Mucosa of rectum (tissue), 2 donors: ENCODE data around the gene INTS1.

Source experiments
- H3K27ac ChIP-seq, 2 donors: one replicate each; pipeline ENCODE4 v1.7.0; 2013; ENCODE audit warnings: inconsistent platforms in 2 of 2, low read depth in 2 of 2, low read length in 2 of 2
- H3K27me3 ChIP-seq, 2 donors: one replicate each; pipeline ENCODE4 v1.7.0; 2013; ENCODE audit warnings: low read length in 2 of 2; ENCODE audit not compliant: control insufficient read depth in 2 of 2, insufficient read depth in 2 of 2
- H3K36me3 ChIP-seq, 2 donors: one replicate each; pipeline ENCODE4 v1.7.0; 2013; ENCODE audit warnings: low read length in 2 of 2; ENCODE audit not compliant: control insufficient read depth in 2 of 2, insufficient read depth in 2 of 2
- H3K4me1 ChIP-seq, 2 donors: one replicate each; pipeline ENCODE4 v1.7.0; 2013; ENCODE audit warnings: low read length in 2 of 2, mild to moderate bottlenecking in 1 of 2; ENCODE audit not compliant: control insufficient read depth in 2 of 2, insufficient read depth in 2 of 2
- H3K4me3 ChIP-seq, 2 donors: one replicate each; pipeline ENCODE4 v1.7.0; 2013; ENCODE audit warnings: low read length in 2 of 2
- H3K9ac ChIP-seq, 2 donors: one replicate each; pipeline ENCODE4 v1.7.0; 2013; ENCODE audit warnings: low read length in 2 of 2, low read depth in 1 of 2, mild to moderate bottlenecking in 1 of 2
- H3K9me3 ChIP-seq, 2 donors: one replicate each; pipeline ENCODE4 v1.7.0; 2013; ENCODE audit warnings: low read length in 2 of 2; ENCODE audit not compliant: control insufficient read depth in 2 of 2
- donor health status: healthy.
- donor health status: Normal muscosa, but diverticular disease.

The INTS1 gene

DNA sequence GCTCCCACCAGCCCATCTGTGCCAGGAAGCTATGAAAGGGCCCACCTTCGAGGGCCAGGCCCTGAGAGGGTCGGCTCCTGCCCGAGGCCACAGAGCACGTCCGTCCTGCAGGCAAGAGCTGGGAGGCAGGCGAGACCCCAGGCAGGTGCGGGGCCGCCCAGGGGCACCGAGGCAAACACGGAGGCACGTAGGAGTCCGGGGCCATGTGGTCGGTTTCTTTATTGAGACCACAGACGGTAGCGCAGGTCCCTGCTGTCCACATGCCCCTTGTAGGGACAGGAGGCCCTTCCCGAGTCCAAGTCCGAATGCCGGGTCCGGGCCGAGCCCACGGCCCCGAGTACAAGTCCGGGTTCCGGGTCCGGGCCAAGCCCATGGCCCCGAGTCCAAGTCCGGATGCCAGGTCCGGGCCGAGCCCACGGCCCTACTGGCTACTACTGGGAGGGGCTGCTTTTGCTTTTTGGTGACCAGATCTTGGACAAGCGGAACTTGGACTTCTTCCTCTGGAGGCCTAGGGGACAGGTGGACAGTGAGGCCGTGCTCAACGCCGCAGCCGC lies 69.9 kb downstream of the INTS1 start:
- peaks cover 0 to 5% of the 10 kb centered on the region in 2 donors for H3K27me3 ChIP-seq
- no peak overlapping the region for H3K4me3 ChIP-seq
- no peak overlapping the region for H3K9ac ChIP-seq
- H3K4me1 ChIP-seq = peaks cover 0 to 5% of the 10 kb centered on the region in 2 donors
- no peak overlapping the region for H3K27ac ChIP-seq
- H3K36me3 ChIP-seq = peaks cover 15 to 18% of the 10 kb centered on the region in 2 donors
- no peaks in the 10 kb centered on the region for H3K9me3 ChIP-seq

DNA sequence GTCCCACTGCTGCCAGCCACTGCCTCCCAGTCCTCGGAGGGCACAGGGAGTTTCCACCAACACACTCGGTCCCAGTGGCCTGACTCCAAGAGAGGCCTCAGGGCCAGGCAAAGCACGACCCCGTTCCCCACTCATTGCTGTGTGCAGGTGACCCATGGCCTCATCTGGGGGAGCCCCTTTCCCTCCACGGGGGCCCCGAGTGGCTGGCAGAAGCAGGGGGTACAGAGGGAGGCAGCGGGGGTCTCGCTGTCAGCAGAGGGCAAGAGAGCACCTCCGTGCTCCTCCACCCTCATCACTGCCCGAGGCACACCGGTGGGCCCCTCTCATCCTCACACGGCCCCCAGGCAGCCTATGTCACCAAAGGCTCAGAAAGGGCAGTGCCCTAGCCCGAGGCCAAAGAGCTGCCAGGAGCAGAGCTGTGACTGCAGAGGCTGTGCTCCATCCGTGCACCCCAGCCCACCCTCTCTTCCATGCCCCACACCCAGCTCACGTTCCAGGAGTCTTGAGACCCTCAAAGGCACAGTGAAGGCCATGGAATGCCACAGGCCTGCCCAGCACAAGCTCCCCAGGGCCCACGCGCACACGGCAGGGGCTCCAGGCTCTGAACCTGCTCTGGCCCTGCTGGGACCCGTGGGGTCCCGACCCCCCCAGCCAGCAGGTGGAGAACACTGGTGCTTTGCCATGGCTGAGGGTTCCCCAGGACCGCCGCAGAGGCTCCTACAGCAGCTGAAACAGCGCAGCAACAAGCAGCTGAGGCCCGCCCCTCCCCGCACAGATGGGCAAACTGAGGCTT lies 70.9 kb downstream of the INTS1 start:
- H3K4me1 ChIP-seq = peaks cover 0 to 5% of the 10 kb centered on the region in 2 donors
- H3K4me3 ChIP-seq = no peak overlapping the region
- no peaks in the 10 kb centered on the region for H3K9me3 ChIP-seq
- H3K36me3 ChIP-seq = peaks cover 6 to 13% of the 10 kb centered on the region in 2 donors
- no peak overlapping the region for H3K27ac ChIP-seq
- H3K27me3 ChIP-seq = peaks cover 0 to 5% of the 10 kb centered on the region in 2 donors
- H3K9ac ChIP-seq = no peak overlapping the region

- no peak overlapping the region for H3K9ac ChIP-seq
- no peaks in the 10 kb centered on the region for H3K9me3 ChIP-seq
- no peak overlapping the region for H3K4me3 ChIP-seq
- H3K27me3 ChIP-seq = peaks cover 0 to 5% of the 10 kb centered on the region in 2 donors
- peaks cover 5 to 6% of the 10 kb centered on the region in 2 donors for H3K36me3 ChIP-seq
- H3K4me1 ChIP-seq = peaks cover 0 to 5% of the 10 kb centered on the region in 2 donors
- H3K27ac ChIP-seq = no peak overlapping the region
These were observed 71.6 kb downstream of the INTS1 start for GRCh38 chr7:1432411-1433082.

DNA sequence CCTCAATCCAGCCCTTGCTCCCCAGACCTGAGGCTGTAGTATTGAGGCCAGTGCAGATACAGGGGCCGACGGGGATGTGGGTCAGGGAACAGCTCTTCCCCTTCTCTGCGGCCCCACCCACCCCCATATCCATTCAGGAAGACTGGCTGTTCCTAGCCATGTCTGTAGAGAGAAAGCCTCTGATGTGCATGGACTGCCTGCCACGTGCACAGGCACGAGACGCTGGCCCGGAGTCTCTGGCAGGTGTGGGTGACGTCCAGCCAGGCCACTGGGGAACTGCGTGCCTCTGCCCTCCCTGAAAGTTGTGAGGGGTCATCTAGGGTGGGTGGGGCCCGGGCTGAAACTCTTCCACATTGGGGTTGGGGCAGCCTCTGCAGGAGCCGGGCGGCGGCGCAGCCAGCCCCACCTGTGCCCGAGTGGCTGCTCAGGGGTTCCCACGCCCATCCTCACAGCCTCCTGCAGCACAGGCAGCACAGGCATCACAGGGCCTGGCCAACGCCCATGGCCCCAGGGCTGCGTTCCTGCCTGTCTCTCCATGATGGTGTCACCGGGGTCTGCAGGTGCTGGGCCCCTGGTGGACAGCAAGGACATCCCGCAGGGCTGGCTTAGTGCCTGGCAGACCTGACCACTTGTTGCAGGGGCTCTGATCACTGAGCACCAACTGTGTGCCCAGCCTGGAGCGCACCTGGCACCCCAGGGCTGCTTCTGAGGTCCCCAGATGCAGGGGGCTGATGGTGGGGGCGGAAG lies 72.4 kb downstream of the INTS1 start:
- Histone ChIP-seq H3K4me3 (no peak overlapping the region), H3K27ac (no peak overlapping the region), H3K9ac (no peak overlapping the region), H3K4me1 (peaks cover 0 to 5% of the 10 kb centered on the region in 2 donors), H3K9me3 (no peaks in the 10 kb centered on the region), H3K27me3 (peaks cover 0 to 5% of the 10 kb centered on the region in 2 donors), H3K36me3 (peaks cover 0 to 2% of the 10 kb centered on the region in 2 donors)

GRCh38 chr7:1431226-1431625 lies 73.0 kb downstream of the INTS1 start:
- H3K9me3 ChIP-seq = no peaks in the 10 kb centered on the region
- no peaks in the 10 kb centered on the region for H3K36me3 ChIP-seq
- H3K27me3 ChIP-seq = peaks cover 0 to 5% of the 10 kb centered on the region in 2 donors
- H3K4me3 ChIP-seq = no peak overlapping the region
- peaks cover 0 to 5% of the 10 kb centered on the region in 2 donors for H3K4me1 ChIP-seq
- no peak overlapping the region for H3K9ac ChIP-seq
- no peak overlapping the region for H3K27ac ChIP-seq

GRCh38 chr7:1430056-1430845 lies 73.9 kb downstream of the INTS1 start:
- Histone ChIP-seq H3K4me1 (peaks cover 0 to 5% of the 10 kb centered on the region in 2 donors), H3K27me3 (peaks cover 0 to 5% of the 10 kb centered on the region in 2 donors), H3K36me3 (no peaks in the 10 kb centered on the region), H3K27ac (no peak overlapping the region), H3K9me3 (no peaks in the 10 kb centered on the region), H3K9ac (no peak overlapping the region), H3K4me3 (no peak overlapping the region)

- H3K4me1 ChIP-seq = peaks cover 0 to 5% of the 10 kb centered on the region in 2 donors
- no peaks in the 10 kb centered on the region for H3K9me3 ChIP-seq
- H3K36me3 ChIP-seq = no peaks in the 10 kb centered on the region
- no peak overlapping the region for H3K27ac ChIP-seq
- peaks cover 0 to 5% of the 10 kb centered on the region in 2 donors for H3K27me3 ChIP-seq
- no peak overlapping the region for H3K9ac ChIP-seq
- H3K4me3 ChIP-seq = no peak overlapping the region
These were observed 75.2 kb downstream of the INTS1 start for GRCh38 chr7:1428941-1429501.

DNA sequence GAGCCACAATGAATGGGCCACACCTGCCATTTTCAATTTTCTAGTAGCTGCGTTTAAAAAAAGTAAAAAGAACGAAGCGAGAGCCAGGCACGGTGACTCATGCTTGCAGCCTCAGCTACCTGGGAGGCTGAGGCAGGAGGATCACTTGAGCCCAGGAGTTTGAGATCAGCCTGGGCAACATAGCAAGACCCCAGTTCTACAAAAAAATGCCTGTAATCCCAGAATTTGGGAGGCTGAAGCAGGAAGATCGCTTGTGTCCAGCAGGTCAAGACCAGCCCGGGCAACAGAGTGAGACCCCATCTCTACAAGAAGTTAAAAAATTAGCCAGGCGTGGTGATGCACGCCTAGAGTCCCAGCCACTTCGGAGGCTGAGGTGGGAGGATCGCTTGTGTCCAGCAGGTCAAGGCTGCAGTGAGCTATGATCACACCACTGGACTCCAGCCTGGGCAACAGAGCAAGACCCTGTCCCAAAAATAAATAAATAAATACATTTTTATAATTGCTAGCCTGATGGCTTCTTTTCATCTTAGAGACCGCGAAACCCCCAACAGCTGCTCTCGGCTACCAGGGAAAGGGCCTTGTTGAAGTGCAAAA lies 77.0 kb downstream of the INTS1 start:
- Histone ChIP-seq H3K36me3 (no peaks in the 10 kb centered on the region), H3K4me3 (no peak overlapping the region), H3K9ac (no peak overlapping the region), H3K9me3 (no peaks in the 10 kb centered on the region), H3K27ac (no peak overlapping the region), H3K4me1 (peaks cover 0 to 3% of the 10 kb centered on the region in 2 donors), H3K27me3 (peaks cover 4 to 9% of the 10 kb centered on the region in 2 donors)

GRCh38 chr7:1426474-1426873 lies 77.7 kb downstream of the INTS1 start:
- Histone ChIP-seq H3K4me1 (no peaks in the 10 kb centered on the region), H3K4me3 (no peak overlapping the region), H3K27me3 (peaks cover 4 to 7% of the 10 kb centered on the region in 2 donors), H3K36me3 (no peaks in the 10 kb centered on the region), H3K9ac (no peak overlapping the region), H3K27ac (no peak overlapping the region), H3K9me3 (no peaks in the 10 kb centered on the region)
